Astrocyte (in vitro differentiated cells and primary cell): ENCODE measurements around the gene HTR3B. TPM values are rescaled to one million over a fixed set of nuclear protein-coding genes. Genes with fewer than 3 reads are reported as not detected.

Source experiments
- DNase-seq: peaks from one replicate; pipeline ENCODE4 v3.0.0-alpha.2; 2010; ENCODE audit warnings: low read depth
- FAIRE-seq: peaks from 2 replicates; lab custom pipeline; 2011; peaks lifted over from hg19 to GRCh38; lab: Jason Lieb, UNC
- H2AFZ ChIP-seq: 2 replicates; pipeline ENCODE4 v1.6.0; 2012; ENCODE audit warnings: low read depth, low read length, inconsistent platforms
- H3K27ac ChIP-seq: 2 replicates; pipeline ENCODE4 v1.5.1; 2011; ENCODE audit warnings: low read depth, low read length, inconsistent platforms
- H3K27me3 ChIP-seq: 2 replicates; pipeline ENCODE4 v1.6.0; 2011; ENCODE audit warnings: low read length, inconsistent platforms; ENCODE audit not compliant: insufficient read depth
- H3K36me3 ChIP-seq: 2 replicates; pipeline ENCODE4 v1.5.1; 2011; ENCODE audit warnings: low read length, inconsistent platforms; ENCODE audit not compliant: insufficient read depth
- H3K4me1 ChIP-seq: 2 replicates; pipeline ENCODE4 v1.5.1; 2011; ENCODE audit warnings: low read length, inconsistent platforms; ENCODE audit not compliant: insufficient read depth
- H3K4me2 ChIP-seq: 2 replicates; pipeline ENCODE4 v1.6.0; 2012; ENCODE audit warnings: low read length, inconsistent platforms
- H3K4me3 ChIP-seq: 2 replicates; pipeline ENCODE4 v1.5.1; 2011; ENCODE audit warnings: low read depth, mild to moderate bottlenecking, low read length, inconsistent platforms; ENCODE audit not compliant: insufficient read depth
- H3K79me2 ChIP-seq: 2 replicates; pipeline ENCODE4 v1.6.0; 2012; ENCODE audit warnings: mild to moderate bottlenecking, low read length, inconsistent platforms; ENCODE audit not compliant: insufficient read depth
- H3K9ac ChIP-seq: 2 replicates; pipeline ENCODE4 v1.6.0; 2012; ENCODE audit warnings: mild to moderate bottlenecking, low read length, inconsistent platforms
- H3K9me3 ChIP-seq: 2 replicates; pipeline ENCODE4 v1.5.1; 2012; ENCODE audit warnings: low read depth, mild to moderate bottlenecking, low read length, inconsistent platforms; ENCODE audit not compliant: insufficient read depth
- H4K20me1 ChIP-seq: 2 replicates; pipeline ENCODE4 v1.6.0; 2012; ENCODE audit warnings: low read length, inconsistent platforms; ENCODE audit not compliant: insufficient read depth
- H3K27ac Mint-ChIP-seq: one replicate; pipeline ENCODE4 v1.8.0; 2021; ENCODE audit warnings: mild to moderate bottlenecking, mixed read lengths; ENCODE audit not compliant: unreplicated experiment
- H3K27me3 Mint-ChIP-seq: one replicate; pipeline ENCODE4 v1.8.0; 2021; ENCODE audit warnings: low read depth, mixed read lengths; ENCODE audit not compliant: unreplicated experiment
- H3K36me3 Mint-ChIP-seq: one replicate; pipeline ENCODE4 v1.8.0; 2021; ENCODE audit warnings: low read depth, mixed read lengths; ENCODE audit not compliant: unreplicated experiment
- H3K4me1 Mint-ChIP-seq: one replicate; pipeline ENCODE4 v1.8.0; 2021; ENCODE audit warnings: low read depth, mixed read lengths; ENCODE audit not compliant: unreplicated experiment
- H3K4me3 Mint-ChIP-seq: one replicate; pipeline ENCODE4 v1.8.0; 2021; ENCODE audit warnings: mild to moderate bottlenecking, moderate library complexity, mixed read lengths; ENCODE audit not compliant: unreplicated experiment
- H3K9me3 Mint-ChIP-seq: one replicate; pipeline ENCODE4 v1.8.0; 2021; ENCODE audit warnings: mild to moderate bottlenecking, mixed read lengths; ENCODE audit not compliant: unreplicated experiment
- EZH2 ChIP-seq: IDR thresholded peaks from 2 replicates; pipeline ENCODE4 v1.6.1; 2012; ENCODE audit warnings: mild to moderate bottlenecking, low read length, inconsistent platforms; ENCODE audit not compliant: insufficient read depth
- total RNA-seq: library from RNA; stranded (reverse); gene quantifications from 2 replicates; pipeline ENCODE4 v1.2.1, GENCODE V29; 2021
- TF ChIP-seq, protein P1 (sequence below): IDR thresholded peaks from 2 replicates; pipeline ENCODE4 v1.5.1; 2011; ENCODE audit warnings: low read depth, mild to moderate bottlenecking, inconsistent platforms, low read length, moderate library complexity; ENCODE audit not compliant: insufficient read depth

HTR3B gene
- total RNA-seq, 1 donor from 2014 or later: not detected

DNA sequence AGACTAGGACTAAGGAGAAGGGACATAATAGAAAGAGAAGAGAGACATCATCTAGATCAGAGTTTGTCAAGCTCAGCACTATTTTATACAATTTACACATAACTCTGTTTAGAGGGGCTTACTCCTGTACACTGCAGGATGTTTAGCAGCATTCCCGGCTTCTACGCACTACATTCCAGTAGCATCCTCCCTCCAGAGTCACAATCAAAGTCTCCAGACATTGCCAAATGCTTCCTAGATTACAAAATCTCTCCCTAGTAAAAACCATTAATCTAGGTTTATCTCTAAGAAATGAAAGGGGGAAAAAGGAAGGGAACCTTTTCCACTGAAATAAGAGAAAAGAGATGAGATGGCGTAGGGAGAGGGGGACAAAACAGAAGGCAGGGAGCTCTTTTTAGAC lies 33.3 kb upstream of the HTR3B start:
- TF ChIP-seq EZH2: no peak
- TF ChIP-seq, protein P1, sequence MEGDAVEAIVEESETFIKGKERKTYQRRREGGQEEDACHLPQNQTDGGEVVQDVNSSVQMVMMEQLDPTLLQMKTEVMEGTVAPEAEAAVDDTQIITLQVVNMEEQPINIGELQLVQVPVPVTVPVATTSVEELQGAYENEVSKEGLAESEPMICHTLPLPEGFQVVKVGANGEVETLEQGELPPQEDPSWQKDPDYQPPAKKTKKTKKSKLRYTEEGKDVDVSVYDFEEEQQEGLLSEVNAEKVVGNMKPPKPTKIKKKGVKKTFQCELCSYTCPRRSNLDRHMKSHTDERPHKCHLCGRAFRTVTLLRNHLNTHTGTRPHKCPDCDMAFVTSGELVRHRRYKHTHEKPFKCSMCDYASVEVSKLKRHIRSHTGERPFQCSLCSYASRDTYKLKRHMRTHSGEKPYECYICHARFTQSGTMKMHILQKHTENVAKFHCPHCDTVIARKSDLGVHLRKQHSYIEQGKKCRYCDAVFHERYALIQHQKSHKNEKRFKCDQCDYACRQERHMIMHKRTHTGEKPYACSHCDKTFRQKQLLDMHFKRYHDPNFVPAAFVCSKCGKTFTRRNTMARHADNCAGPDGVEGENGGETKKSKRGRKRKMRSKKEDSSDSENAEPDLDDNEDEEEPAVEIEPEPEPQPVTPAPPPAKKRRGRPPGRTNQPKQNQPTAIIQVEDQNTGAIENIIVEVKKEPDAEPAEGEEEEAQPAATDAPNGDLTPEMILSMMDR: no peak
- Histone ChIP-seq H3K9ac (no peak overlapping the region), H3K4me1 (peaks cover 7% of the 10 kb centered on the region), H3K79me2 (no peaks in the 10 kb centered on the region), H3K27me3 (no peaks in the 10 kb centered on the region), H3K36me3 (no peaks in the 10 kb centered on the region), H3K9me3 (no peaks in the 10 kb centered on the region), H4K20me1 (peaks cover 15% of the 10 kb centered on the region), H3K27ac (no peak overlapping the region), H3K4me2 (no peak overlapping the region), H3K4me3 (no peak overlapping the region), H2AFZ (no peak overlapping the region)
- DNase-seq: no peak
- H3K27ac Mint-ChIP-seq: no peak overlapping the region
- H3K9me3 Mint-ChIP-seq: no peaks in the 10 kb centered on the region
- peaks cover 30% of the 10 kb centered on the region for H3K4me1 Mint-ChIP-seq
- FAIRE-seq: no peak
- H3K4me3 Mint-ChIP-seq: no peak overlapping the region
- H3K27me3 Mint-ChIP-seq: no peaks in the 10 kb centered on the region
- H3K36me3 Mint-ChIP-seq: peaks cover 5% of the 10 kb centered on the region

DNA sequence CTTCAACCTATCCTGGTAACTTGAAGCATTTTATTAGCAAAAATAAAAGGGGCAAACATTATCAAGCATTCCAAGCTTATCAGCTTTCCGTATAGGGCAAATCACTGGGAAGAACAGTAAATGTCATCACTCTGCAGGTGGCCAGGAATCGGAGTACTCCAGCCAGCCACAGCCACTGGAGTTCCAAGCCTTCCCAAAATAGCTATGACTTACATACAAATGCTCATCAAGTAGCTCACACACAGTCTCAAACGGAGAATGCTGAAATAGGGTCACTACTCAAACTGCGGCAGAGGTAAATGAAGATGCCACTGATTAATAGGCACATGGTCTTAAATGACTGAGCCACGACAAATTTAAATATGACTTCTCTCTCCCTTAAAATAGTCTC lies 31.4 kb upstream of the HTR3B start:
- H3K36me3 Mint-ChIP-seq: peaks cover 2% of the 10 kb centered on the region
- H3K27ac Mint-ChIP-seq: peak overlapping the region; percentile 53
- Histone ChIP-seq H3K4me3 (no peak overlapping the region), H3K79me2 (no peaks in the 10 kb centered on the region), H2AFZ (no peak overlapping the region), H3K27ac (no peak overlapping the region), H3K9me3 (no peaks in the 10 kb centered on the region), H3K9ac (peak overlapping the region; percentile 28), H3K4me2 (peak overlapping the region; percentile 65), H3K36me3 (no peaks in the 10 kb centered on the region), H4K20me1 (peaks cover 15% of the 10 kb centered on the region), H3K27me3 (no peaks in the 10 kb centered on the region), H3K4me1 (peaks cover 7% of the 10 kb centered on the region)
- peaks cover 43% of the 10 kb centered on the region for H3K4me1 Mint-ChIP-seq
- H3K27me3 Mint-ChIP-seq: no peaks in the 10 kb centered on the region
- FAIRE-seq (no peak), DNase-seq (peak; percentile 44)
- peak overlapping the region; percentile 90 for H3K4me3 Mint-ChIP-seq
- no peaks in the 10 kb centered on the region for H3K9me3 Mint-ChIP-seq
- TF ChIP-seq EZH2: no peak

DNA sequence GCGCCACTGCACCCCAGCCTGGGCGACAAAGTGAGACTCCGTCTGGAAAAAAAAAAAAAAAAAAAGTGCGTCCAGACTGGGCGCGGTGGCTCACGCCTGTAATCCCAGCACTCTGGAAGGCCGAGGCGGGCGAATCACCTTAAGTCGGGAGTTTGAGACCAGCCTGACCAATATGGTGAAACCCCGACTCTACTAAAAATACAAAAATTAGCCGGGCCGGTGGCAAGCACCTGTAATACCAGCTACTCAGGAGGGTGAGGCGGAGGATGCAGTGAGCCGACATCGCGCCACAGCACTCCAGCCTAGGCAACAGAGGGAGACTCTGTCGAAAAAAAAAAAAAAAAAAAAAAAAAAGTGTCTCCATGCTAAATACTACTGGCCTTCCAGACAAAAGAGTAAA lies 30.5 kb upstream of the HTR3B start:
- Histone ChIP-seq H3K4me3 (peak overlapping the region; percentile 82), H3K79me2 (no peaks in the 10 kb centered on the region), H3K4me1 (peaks cover 7% of the 10 kb centered on the region), H3K36me3 (no peaks in the 10 kb centered on the region), H2AFZ (no peak overlapping the region), H3K9me3 (no peaks in the 10 kb centered on the region), H3K4me2 (peak overlapping the region; percentile 94), H3K27me3 (no peaks in the 10 kb centered on the region), H3K27ac (no peak overlapping the region), H4K20me1 (peaks cover 15% of the 10 kb centered on the region), H3K9ac (peak overlapping the region; percentile 89)
- Mint-ChIP-seq H3K4me1 (peaks cover 43% of the 10 kb centered on the region), H3K4me3 (peak overlapping the region; percentile 90), H3K9me3 (no peaks in the 10 kb centered on the region), H3K27me3 (no peaks in the 10 kb centered on the region), H3K27ac (peak overlapping the region; percentile 48), H3K36me3 (peaks cover 2% of the 10 kb centered on the region)
- TF ChIP-seq EZH2: no peak
- TF ChIP-seq, protein P1: no peak
- FAIRE-seq (no peak), DNase-seq (no peak)
